Measurements from ENCODE around the gene ZFHX3. TPM values are rescaled to one million over a fixed set of nuclear protein-coding genes. Genes with fewer than 3 reads are reported as not detected.

Gene ZFHX3
- total RNA-seq, 2 donors from 2014 or later = 57.7 to 70.1 TPM

DNA sequence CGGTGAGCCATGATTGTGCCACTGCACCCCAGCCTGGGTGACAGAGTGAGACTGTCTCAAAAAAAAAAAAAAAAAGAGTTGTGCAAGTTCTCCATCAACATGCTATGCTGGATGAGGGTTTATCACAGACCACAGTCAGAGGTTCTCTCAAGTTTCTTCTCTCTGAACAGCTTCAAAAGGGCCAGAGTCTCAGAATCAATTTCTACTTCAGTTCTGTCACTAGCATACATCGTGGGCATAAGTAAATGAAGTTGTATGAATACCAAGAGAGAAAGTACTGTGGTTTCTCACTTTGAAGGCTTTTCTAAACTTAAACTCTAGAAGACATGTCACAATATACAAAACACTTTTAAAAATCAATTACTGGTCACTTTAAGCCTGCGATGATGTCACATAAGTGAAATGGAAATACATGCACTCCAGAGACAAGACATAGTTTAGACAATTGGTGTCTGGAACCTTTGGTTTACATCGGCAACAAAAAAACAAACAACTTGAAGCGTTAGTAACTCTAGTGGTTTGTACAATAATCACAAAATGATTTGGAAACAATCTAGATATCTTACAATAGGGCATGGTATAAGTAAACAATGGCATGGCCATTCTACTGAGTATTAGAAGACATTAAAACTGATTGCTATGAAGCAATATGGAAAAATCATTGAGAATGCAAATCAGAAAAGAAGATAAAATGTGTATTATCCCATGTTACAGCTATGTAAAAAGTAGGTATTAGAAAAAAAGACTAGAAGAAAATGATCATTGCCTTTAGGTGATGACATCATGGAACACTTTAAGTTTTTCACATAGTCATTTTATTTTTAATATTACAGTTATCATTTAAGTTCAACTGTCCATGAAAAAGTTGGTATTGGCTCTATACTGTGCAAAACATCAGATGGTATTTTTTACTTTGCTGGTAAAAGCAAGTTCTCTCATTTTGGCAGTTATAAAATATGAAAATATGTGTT lies 232.3 kb downstream of the ZFHX3 start:
- no peak for TF ChIP-seq CTCF (IDR thresholded peaks at IDR 0.05)
- ATAC-seq (ENCODE audit: insufficient number of reproducible peaks, low FRiP score, low read depth) = no peak
- H3K4me1 ChIP-seq (ENCODE audit: control insufficient read depth in 1 of 2, low read depth in 2 of 2) = peaks cover 6 to 59% of the 10 kb centered on the region in 2 donors
- H3K27me3 ChIP-seq (replicated peaks; ENCODE audit: insufficient read depth) = no peaks in the 10 kb centered on the region
- no peak for DNase-seq (ENCODE audit: low spot score)
- H3K9me3 ChIP-seq = no peaks in the 10 kb centered on the region
- H3K36me3 ChIP-seq = no peaks in the 10 kb centered on the region
- no peak overlapping the region for H3K4me3 ChIP-seq
- H3K27ac ChIP-seq = no peak overlapping the region

DNA sequence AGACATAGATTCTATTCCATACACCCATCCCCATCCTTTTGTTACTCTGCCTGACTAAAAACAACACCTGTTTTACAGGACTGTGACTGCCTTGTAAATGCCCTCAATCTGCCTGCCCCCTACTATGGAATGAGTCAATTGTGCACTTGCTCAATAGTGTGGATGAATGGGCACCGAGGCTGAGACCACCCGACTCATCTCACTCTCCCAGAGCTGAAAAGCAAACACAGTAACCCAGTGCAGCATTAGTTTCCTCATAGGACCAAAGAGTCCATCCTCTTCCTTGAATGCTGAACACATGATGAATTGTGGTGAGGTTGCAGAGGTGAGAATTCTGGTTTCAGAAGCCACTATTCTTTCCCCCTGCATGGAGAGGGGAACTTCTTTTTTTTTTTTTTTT lies 233.7 kb downstream of the ZFHX3 start:
- ATAC-seq (ENCODE audit: insufficient number of reproducible peaks, low FRiP score, low read depth) (no peak), DNase-seq (ENCODE audit: low spot score) (no peak)
- H3K4me3 ChIP-seq = no peak overlapping the region
- peaks cover 4% of the 10 kb centered on the region for H3K36me3 ChIP-seq
- H3K9me3 ChIP-seq = no peaks in the 10 kb centered on the region
- H3K27ac ChIP-seq = no peak overlapping the region
- no peak for TF ChIP-seq CTCF (IDR thresholded peaks at IDR 0.05)
- peaks cover 6 to 49% of the 10 kb centered on the region in 2 donors for H3K4me1 ChIP-seq (ENCODE audit: control insufficient read depth in 1 of 2, low read depth in 2 of 2)
- H3K27me3 ChIP-seq (replicated peaks; ENCODE audit: insufficient read depth) = no peaks in the 10 kb centered on the region

- DNase-seq (ENCODE audit: low spot score) (no peak), ATAC-seq (ENCODE audit: insufficient number of reproducible peaks, low FRiP score, low read depth) (no peak)
- no peak overlapping the region for H3K27ac ChIP-seq
- H3K27me3 ChIP-seq (replicated peaks; ENCODE audit: insufficient read depth) = no peaks in the 10 kb centered on the region
- TF ChIP-seq CTCF (IDR thresholded peaks at IDR 0.05) = no peak
- H3K9me3 ChIP-seq = no peaks in the 10 kb centered on the region
- no peak overlapping the region for H3K4me3 ChIP-seq
- peaks cover 6 to 33% of the 10 kb centered on the region in 2 donors for H3K4me1 ChIP-seq (ENCODE audit: control insufficient read depth in 1 of 2, low read depth in 2 of 2)
- peaks cover 6% of the 10 kb centered on the region for H3K36me3 ChIP-seq
Observed at GRCh38 chr16:72812672-72813071, 235.3 kb downstream of the ZFHX3 start.

- TF ChIP-seq CTCF (IDR thresholded peaks at IDR 0.05) = no peak
- no peak overlapping the region for H3K27ac ChIP-seq
- no peaks in the 10 kb centered on the region for H3K27me3 ChIP-seq (replicated peaks; ENCODE audit: insufficient read depth)
Observed at GRCh38 chr16:72811876-72812275, 236.1 kb downstream of the ZFHX3 start.

GRCh38 chr16:72811188-72811720 lies 236.7 kb downstream of the ZFHX3 start:
- DNase-seq (ENCODE audit: low spot score) (no peak), ATAC-seq (ENCODE audit: insufficient number of reproducible peaks, low FRiP score, low read depth) (no peak)
- no peaks in the 10 kb centered on the region for H3K27me3 ChIP-seq (replicated peaks; ENCODE audit: insufficient read depth)
- H3K27ac ChIP-seq = no peak overlapping the region
- H3K4me3 ChIP-seq = no peak overlapping the region
- no peak for TF ChIP-seq CTCF (IDR thresholded peaks at IDR 0.05)
- peaks cover 3 to 20% of the 10 kb centered on the region in 2 donors for H3K4me1 ChIP-seq (ENCODE audit: control insufficient read depth in 1 of 2, low read depth in 2 of 2)
- H3K9me3 ChIP-seq = no peaks in the 10 kb centered on the region
- peaks cover 6% of the 10 kb centered on the region for H3K36me3 ChIP-seq

More at GRCh38 chr16:72811876-72812275, 236.1 kb downstream of the ZFHX3 start:
- H3K36me3 ChIP-seq = peaks cover 6% of the 10 kb centered on the region
- DNase-seq (ENCODE audit: low spot score) = no peak
- no peak for ATAC-seq (ENCODE audit: insufficient number of reproducible peaks, low FRiP score, low read depth)
- no peak overlapping the region for H3K4me3 ChIP-seq
- peaks cover 3 to 26% of the 10 kb centered on the region in 2 donors for H3K4me1 ChIP-seq (ENCODE audit: control insufficient read depth in 1 of 2, low read depth in 2 of 2)
- no peaks in the 10 kb centered on the region for H3K9me3 ChIP-seq
